GM18505 (cell line): Measurements from ENCODE around the gene PRCC.

Experiments used
- ATAC-seq: cut with Tn5 transposase; IDR thresholded peaks from one replicate; pipeline ENCODE4 v1.9.1; 2021; ENCODE audit not compliant: unreplicated experiment
- POLR2A ChIP-seq: IDR thresholded peaks from 4 replicates; pipeline ENCODE4 v1.6.1; 2011; ENCODE audit warnings: borderline replicate concordance; ENCODE audit not compliant: insufficient read depth, insufficient read length; ENCODE audit errors: extremely low read depth

PRCC gene

DNA sequence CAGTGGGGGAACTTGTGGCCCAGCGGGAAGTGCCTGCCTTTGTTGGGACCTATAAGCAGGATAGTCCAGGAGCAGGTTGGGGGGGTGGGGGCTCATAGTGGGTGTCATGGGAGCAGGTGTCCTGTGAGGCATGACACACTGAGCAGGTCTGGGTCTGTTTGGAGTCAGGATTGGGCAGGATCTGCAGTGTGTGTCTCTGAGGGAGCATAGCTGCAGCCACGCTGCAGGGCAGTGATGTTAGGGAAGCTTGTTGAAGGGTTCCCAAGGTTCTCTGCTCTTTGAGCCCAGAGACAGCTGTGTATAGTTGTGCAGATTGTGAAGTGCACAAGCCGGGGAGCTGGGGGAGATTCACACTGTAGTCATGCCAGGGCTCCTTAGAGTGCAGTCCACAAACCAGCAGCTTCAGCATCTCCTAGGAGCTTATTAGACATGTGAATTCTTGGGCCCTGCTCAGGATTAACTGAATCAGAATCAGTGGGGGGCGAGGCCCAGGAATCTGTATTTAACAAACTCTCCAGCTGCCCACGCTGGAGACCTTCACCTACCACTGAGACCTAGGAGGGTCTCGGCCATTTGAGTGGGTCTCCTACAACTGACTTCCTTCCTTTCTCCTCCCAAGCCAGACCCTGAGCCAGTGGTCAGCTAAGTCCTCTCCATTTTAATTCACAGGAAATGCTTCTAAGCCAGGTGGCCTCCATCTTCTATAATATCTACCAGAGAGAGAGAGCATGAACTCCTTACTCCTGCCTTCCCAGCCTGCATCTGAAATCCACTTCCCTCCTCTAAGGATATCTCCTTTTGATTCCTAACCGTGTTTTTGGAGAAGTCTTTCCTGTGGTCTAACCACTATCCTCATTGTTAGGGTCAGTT lies 80.5 kb downstream of the PRCC start:
- no peak for ATAC-seq
- no peak for TF ChIP-seq POLR2A

DNA sequence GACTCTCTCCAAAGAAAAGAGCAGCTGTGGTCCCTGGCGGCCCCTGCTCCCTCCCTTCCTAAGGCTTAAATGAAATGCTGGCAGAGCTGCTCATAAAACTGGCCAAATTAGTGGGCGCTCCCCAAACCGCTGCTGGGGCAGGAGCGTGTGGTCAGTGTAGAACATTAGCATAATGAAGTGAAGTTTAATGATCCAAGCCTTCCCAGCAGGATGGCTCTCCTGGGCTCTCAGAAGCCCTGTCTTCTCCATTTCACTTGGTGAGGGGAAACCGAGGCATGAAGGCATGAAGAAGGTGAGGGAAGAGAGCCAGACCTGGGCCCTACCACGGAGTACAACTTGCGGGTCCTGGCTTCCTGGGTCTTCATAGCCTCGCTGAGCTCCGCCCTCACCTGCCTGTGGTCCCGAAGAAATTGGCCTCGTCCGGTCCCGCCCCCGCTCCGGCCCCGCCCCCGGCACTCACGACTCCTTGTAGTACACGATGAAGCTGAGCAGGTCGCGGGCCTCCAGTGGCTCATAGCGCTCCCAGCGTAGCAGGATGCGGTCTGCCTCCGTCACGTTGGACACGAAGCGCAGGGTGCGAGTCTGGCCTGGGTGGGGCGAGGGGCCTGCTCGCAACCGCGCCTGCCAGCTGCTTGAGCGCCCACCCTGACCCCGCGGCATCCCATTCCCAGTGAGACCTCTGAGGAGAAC lies 81.3 kb downstream of the PRCC start:
- no peak for ATAC-seq
- no peak for TF ChIP-seq POLR2A

DNA sequence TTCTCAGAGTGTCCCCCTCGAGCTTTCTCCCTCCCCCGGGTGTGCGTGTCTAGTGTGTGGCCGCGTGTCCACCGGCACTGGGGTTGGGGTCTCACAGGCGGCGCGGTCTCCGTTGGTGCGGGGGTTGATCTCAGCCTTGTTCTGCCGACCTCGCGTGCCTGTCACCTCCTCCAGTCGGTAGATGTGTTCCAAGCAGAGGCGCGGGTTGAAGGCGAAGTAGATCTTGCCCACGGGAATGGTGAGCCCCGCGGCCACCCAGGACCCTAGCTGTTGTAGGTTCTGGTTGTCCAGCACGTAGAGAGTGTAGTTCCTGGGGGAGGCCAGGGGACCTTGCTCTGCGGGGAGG lies 81.8 kb downstream of the PRCC start:
- no peak for ATAC-seq
- TF ChIP-seq POLR2A: no peak
